Measurements from ENCODE around the gene THUMPD1.

GRCh38 chr16:20755238-20755637, 13.6 kb upstream of the THUMPD1 start:
- TF ChIP-seq YY1 (IDR thresholded peaks at IDR 0.05; ENCODE audit: insufficient read depth, insufficient read length) = no peak
- TF ChIP-seq ZNF274 (IDR thresholded peaks at IDR 0.05; ENCODE audit: low read depth, low read length) = no peak
- TF ChIP-seq SUZ12 (IDR thresholded peaks at IDR 0.05; ENCODE audit: extremely low read depth, insufficient read depth, insufficient read length) = no peak
